ENCODE results near the gene RPS18.
A peak's percentile ranks its signal among the peaks of the same experiment; 100 is the strongest.

The RPS18 gene

GRCh38 chr6:33292996-33293682 lies 21.3 kb downstream of the RPS18 start:
- DNase-seq, result no peak

DNA sequence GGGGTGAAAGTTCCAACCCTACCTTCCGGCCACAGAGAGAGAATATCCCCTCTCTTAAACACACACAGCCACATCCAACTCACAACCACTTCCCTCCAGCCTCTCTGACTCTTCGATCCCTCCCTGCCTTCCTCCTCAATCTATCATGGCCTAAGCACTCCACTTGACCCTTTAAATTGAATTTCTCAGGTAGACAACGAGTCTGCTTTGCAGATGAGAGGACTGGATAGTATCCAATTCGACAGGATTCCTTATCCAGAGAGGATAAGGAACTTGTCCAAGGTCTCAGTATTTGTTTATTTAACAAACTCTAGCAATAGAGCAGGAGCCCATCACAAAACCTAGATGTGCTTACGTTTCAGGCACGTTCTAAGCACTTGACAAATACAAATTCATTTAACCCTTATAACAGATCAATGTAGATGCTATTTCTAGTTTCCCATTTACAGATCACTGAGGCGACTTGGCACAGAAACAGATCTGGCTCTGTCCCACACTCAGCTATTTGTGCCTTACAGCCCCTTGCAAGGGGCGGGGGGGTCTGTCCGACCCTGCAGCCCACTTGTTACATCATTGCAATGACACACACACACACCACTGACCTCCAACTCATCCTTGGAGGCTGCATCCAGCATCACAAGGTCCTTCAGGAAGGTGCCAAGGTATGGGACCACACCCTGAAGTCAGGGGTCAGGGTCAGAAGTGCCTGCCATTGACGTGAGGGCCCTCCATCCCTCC lies 22.4 kb downstream of the RPS18 start:
- DNase-seq, result no peak

DNA sequence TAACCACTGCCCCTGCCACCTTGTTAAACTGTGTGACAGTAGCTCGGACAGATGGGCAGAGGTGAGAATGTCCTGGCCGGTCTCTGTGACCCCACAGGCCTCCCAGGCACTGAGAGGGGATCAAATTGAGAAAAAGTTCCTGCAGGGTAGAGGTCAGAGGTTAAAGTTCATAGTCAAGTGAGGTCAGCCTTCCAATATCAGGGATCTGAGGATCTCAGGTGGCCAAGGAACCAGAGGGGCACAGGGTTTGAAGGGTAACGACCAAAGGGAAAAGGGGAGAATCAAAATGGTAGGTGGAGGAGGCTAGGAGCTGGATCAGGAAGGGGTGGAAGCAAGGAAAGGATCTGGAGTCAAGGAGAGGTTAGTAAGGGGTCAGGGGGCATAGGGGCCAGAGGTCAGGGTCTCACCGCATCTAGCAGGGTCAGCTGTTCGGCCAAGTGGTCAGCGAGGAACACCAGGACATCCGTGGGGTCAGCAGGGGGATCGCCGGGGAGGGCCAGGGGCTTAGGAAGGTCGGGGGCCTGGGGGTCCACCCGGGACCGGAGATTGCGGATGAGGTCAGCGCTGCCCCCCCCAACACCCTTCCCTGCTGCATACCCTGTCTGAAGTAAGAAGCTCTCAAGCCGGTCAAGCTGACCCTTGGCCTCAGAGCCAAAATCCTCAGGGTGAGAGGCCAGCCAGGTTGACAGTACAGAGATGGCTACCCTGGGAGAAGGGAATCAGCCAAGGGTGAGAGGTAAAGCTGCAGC lies 23.9 kb downstream of the RPS18 start:
- no peak for DNase-seq

- DNase-seq, result no peak
Measured at GRCh38 chr6:33296797-33297405, 25.0 kb downstream of the RPS18 start.

- no peak for DNase-seq
Measured at GRCh38 chr6:33297406-33297955, 25.6 kb downstream of the RPS18 start.

- DNase-seq, result peak; percentile 65 to 77
Measured at GRCh38 chr6:33297956-33298772, 26.3 kb downstream of the RPS18 start.

- peak; percentile 60 to 66 for DNase-seq
Measured at GRCh38 chr6:33298773-33299236, 26.9 kb downstream of the RPS18 start, which contains the start of gene RGL2. Gene RGL2, minus strand, starts transcription at chr6:33298942. Its CDS starts 332 bp downstream, at chr6:33298610.

DNA sequence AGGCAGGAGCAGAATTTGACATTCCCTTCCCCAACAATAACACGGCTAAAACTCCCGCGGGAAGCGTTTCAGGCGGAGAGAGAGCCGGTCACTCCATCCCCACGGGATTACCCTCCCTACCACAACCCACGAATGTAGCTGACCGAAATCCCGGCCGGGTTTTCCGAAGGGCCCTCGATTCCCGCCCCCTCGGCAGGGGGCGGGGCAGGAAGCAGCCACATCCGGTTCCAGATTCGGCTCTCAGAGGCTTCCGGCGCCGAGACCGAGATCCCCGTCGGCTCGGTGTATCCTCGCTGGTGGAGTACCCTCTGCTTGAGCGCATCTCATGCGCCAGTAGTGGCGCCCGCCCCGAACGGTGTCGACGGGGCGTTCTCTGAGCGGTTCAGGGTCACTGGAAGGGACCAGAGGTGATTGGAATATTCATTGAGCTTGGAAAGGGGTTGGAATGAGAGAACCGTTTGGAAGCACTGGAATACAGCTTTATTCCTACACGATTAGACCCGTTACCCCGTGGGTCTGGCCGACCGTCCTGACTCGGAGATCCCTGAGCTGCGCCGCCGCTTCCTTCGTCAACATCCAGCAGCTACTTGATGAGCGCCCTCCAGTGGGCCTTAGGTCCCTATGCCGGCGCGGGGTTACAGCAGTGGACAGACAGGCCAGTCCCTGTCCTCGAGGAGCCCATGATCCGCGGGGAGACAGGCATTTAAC lies 27.5 kb downstream of the RPS18 start:
- DNase-seq, result peak; percentile 94 to 96

DNA sequence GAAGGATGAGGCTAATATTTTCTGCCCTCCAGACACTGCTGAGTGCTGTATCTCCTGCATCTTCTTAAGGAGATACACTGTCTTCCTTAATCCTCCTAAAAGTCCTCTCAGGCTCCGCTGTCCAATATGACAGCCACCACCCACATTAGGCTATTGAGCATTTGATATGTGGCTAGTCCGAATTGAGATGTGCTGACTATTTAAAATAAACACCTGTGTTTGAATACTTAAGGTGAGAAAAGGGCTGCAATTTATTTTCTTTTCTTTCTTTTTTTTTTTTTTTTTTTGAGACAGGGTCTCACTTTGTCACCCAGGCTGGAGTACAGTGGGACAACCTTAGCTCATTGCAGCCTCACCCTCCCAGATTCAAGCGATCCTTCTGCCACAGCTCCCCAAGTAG lies 30.0 kb downstream of the RPS18 start:
- no peak for DNase-seq

GRCh38 chr6:33304216-33304615 lies 32.3 kb downstream of the RPS18 start:
- no peak for DNase-seq

DNA sequence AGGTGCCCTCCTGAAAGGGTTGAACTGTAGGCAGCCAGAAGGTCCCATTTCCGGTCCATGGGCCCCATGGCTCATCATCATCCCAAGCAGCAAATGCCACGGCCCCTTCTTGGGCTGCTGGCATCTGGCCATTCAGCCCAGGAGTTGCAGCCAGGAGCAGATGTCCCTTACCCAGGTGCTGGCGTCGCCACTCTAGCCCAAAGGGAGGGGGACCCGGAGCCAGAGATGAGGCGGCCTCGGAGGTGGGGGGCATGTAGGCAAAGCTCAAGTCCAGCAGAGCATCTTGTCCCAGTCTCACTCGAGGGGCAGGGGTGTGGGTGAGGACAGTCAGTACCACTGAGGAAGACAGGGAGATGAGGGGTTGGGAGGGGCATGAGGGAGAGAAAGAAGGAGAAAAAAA lies 33.2 kb downstream of the RPS18 start:
- DNase-seq, result no peak

- no peak for DNase-seq
Measured at GRCh38 chr6:33306356-33306755, 34.5 kb downstream of the RPS18 start.

DNA sequence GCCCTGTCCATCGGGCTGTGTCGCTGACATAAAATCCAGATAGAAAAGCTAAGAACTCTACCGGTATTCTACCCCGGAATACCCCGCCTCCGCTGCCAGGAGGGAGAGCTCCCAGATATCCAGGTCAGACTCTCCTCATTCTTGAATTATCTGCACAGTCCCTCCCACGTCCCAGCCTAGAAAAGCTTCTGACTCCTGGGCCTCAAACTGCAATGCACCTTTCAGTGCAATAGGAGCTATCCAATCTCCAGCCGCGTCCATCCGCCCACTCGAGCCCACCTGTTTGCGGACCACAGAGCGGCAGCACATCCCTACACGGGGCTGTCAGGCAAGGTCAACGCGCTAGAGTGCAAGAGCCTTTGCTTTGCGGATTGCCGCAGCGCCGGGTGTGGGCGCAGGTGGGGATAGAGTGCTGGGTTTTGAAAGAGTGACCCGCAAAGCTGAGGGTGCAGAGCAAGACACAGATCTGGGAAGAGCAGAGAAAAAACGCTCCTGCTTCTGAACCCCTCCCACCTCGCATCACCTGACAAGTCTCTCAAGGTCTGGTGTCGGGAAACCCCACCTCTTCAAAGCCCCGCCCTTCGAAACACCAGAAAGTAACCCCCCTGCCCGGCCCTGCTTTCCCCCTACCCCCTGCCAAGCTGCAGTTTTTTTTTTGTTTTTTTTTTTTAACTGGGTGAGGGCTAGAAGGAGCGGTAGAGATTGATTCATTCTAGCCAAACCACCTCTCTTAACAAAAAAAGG lies 40.7 kb downstream of the RPS18 start:
- peak; percentile 80 to 85 for DNase-seq

- peak; percentile 49 to 61 for DNase-seq
Measured at GRCh38 chr6:33313105-33313708, 41.3 kb downstream of the RPS18 start.

- DNase-seq, result peak; percentile 86 to 88
Measured at GRCh38 chr6:33313709-33314514, 42.0 kb downstream of the RPS18 start, which contains the start of gene TAPBP. Gene TAPBP, minus strand, starts transcription at chr6:33314078. Its CDS starts 37 bp downstream, at chr6:33314041.

GRCh38 chr6:33314515-33314942 lies 42.7 kb downstream of the RPS18 start:
- peak; percentile 58 to 73 for DNase-seq

DNA sequence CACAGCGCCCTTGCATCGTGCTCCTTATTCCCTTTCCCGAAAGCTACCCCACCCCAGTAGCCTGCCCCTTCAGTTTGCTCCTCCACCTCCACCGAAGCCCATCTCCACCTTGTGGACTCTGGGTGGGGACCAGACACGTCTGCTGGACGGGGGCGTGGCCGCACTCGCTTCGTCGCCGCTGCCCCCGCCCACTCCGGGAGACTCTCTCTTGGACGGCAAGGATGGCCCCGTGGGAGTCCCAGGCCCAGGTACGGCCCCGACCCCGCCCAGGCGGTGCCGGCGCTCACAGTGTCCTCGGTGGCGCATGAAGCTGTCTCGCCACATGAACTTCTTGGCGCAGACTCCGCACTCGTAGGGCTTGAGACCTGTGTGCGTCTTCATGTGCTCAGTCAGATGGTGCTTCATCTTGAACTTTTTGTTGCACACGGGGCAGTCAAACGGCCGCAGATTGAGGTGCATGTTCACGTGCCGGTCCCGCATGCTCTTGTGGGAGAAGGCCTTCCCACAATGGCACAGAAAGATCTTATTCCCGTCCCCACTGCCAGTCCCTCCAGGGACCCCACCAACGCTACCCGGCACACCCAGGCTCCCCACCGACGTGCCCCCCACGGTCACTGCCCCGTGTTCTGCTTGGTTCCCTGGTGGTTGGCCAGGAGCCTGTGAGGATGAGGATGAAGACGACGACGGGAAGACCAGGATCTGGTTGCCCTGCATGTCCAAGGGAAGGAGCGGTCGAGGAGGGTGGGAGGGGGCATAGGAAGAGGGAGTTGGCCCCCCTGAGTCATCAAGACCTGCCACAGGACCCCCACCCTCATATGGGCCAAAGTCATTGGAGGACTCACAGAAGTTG lies 43.3 kb downstream of the RPS18 start:
- peak; percentile 28 to 31 for DNase-seq

Measured in activated CD4-positive, alpha-beta T cell treated with anti-CD3 and anti-CD28 coated beads, Interleukin-2, amount 50 U/mL, for 48 hours (primary cell).